ENCODE measurements around the gene CDK5RAP1.

GRCh38 chr20:33399924-33400323 is 1.4 kb downstream of the CDK5RAP1 start:
- TF ChIP-seq ZNF843 (tag by site-specific recombination; IDR thresholded peaks at IDR 0.05) (no peak), CTCF (tag by site-specific recombination; IDR thresholded peaks at IDR 0.05) (no peak), ZNF292 (tag by site-specific recombination; IDR thresholded peaks at IDR 0.05; ENCODE audit: borderline replicate concordance, low read depth) (no peak), ZNF274 (IDR thresholded peaks at IDR 0.05; ENCODE audit: low read length) (no peak), ZNF274 (tag by site-specific recombination; IDR thresholded peaks at IDR 0.05; ENCODE audit: borderline replicate concordance) (no peak), ZNF121 (tag by site-specific recombination; IDR thresholded peaks at IDR 0.05) (no peak), ZNF416 (tag by site-specific recombination; IDR thresholded peaks at IDR 0.05) (no peak), KLF16 (tag by site-specific recombination; IDR thresholded peaks at IDR 0.05) (no peak)
